Mesenchymal stem cell (in vitro differentiated cells and primary cell): ENCODE measurements around the gene EXD3.
"Not testable (repeated sequence)": the region's sequence is repeated elsewhere in the genome, so short reads cannot be mapped to it uniquely, and the experiment has no call there.

Experiments
- DNase-seq: peaks from one replicate; pipeline ENCODE4 v3.0.0-alpha.2; 2013
- H2AFZ ChIP-seq: one replicate; pipeline ENCODE4 v1.6.1; 2013; ENCODE audit warnings: low read depth, mild to moderate bottlenecking, control low read depth, inconsistent platforms, low read length, moderate library complexity
- H2AK5ac ChIP-seq: 2 replicates; pipeline ENCODE4 v1.6.1; 2013; ENCODE audit warnings: low read length, moderate library complexity, mild to moderate bottlenecking, inconsistent platforms; ENCODE audit not compliant: severe bottlenecking
- H2BK120ac ChIP-seq: one replicate; pipeline ENCODE4 v1.6.1; 2013; ENCODE audit warnings: low read depth, mild to moderate bottlenecking, inconsistent platforms, low read length, moderate library complexity
- H2BK12ac ChIP-seq, 2 experiments: one replicate each; pipeline ENCODE4 v1.6.1; 2013; ENCODE audit warnings: inconsistent platforms in 2 of 2, low read length in 2 of 2, mild to moderate bottlenecking in 2 of 2, moderate library complexity in 2 of 2, control low read depth in 1 of 2
- H2BK15ac ChIP-seq: one replicate; pipeline ENCODE4 v1.6.1; 2013; ENCODE audit warnings: mild to moderate bottlenecking, low read depth, inconsistent platforms; ENCODE audit not compliant: poor library complexity, severe bottlenecking
- H2BK5ac ChIP-seq: 2 replicates; pipeline ENCODE4 v1.6.1; 2013; ENCODE audit warnings: low read depth, mild to moderate bottlenecking, low read length, control low read depth, inconsistent platforms; ENCODE audit not compliant: poor library complexity, severe bottlenecking
- H3K14ac ChIP-seq, 2 experiments: one replicate each; pipeline ENCODE4 v1.6.1; 2013; ENCODE audit warnings: inconsistent platforms in 2 of 2, low read length in 2 of 2, control low read depth in 1 of 2, mild to moderate bottlenecking in 1 of 2, moderate library complexity in 1 of 2
- H3K18ac ChIP-seq, 2 experiments: one replicate each; pipeline ENCODE4 v1.6.1; 2013; ENCODE audit warnings: inconsistent platforms in 2 of 2, low read length in 2 of 2, control low read depth in 1 of 2, low read depth in 1 of 2, mild to moderate bottlenecking in 1 of 2
- H3K23ac ChIP-seq, 2 experiments: one replicate each; pipeline ENCODE4 v1.6.1; 2013; ENCODE audit warnings: inconsistent platforms in 2 of 2, low read length in 2 of 2, mild to moderate bottlenecking in 2 of 2, moderate library complexity in 2 of 2, control low read depth in 1 of 2
- H3K27ac ChIP-seq: 2 replicates; pipeline ENCODE4 v1.5.1; 2013; ENCODE audit warnings: mild to moderate bottlenecking, moderate library complexity, low read length, control low read depth, inconsistent platforms; ENCODE audit not compliant: poor library complexity, severe bottlenecking
- H3K27me3 ChIP-seq, 2 experiments: 2 replicates each; pipeline versions ENCODE4 v1.6.1 to v1.7.0; 2013; ENCODE audit warnings: low read length in 2 of 2, mild to moderate bottlenecking in 2 of 2, moderate library complexity in 2 of 2, control low read depth in 1 of 2, inconsistent platforms in 1 of 2; ENCODE audit not compliant: control insufficient read depth in 1 of 2, insufficient read depth in 1 of 2
- H3K36me3 ChIP-seq, 2 experiments: 2 replicates each; pipeline versions ENCODE4 v1.6.1 to v1.7.0; 2013; ENCODE audit warnings: low read length in 2 of 2, control low read depth in 1 of 2, inconsistent platforms in 1 of 2, low read depth in 1 of 2, mild to moderate bottlenecking in 1 of 2; ENCODE audit not compliant: insufficient read depth in 2 of 2, control insufficient read depth in 1 of 2
- H3K4ac ChIP-seq, 2 experiments: one replicate each; pipeline ENCODE4 v1.6.1; 2013; ENCODE audit warnings: inconsistent platforms in 2 of 2, low read length in 2 of 2, mild to moderate bottlenecking in 2 of 2, moderate library complexity in 2 of 2, control low read depth in 1 of 2, low read depth in 1 of 2
- H3K4me1 ChIP-seq: 2 replicates; pipeline ENCODE4 v1.6.1; 2013; ENCODE audit warnings: low read depth, low read length, control low read depth; ENCODE audit not compliant: control insufficient read depth, insufficient read depth
- H3K4me2 ChIP-seq: 2 replicates; pipeline ENCODE4 v1.6.1; 2013; ENCODE audit warnings: low read length, mild to moderate bottlenecking, inconsistent platforms; ENCODE audit not compliant: poor library complexity, severe bottlenecking
- H3K4me3 ChIP-seq, 2 experiments: 2 replicates each; pipeline versions ENCODE4 v1.5.1 to v1.7.0; 2013; ENCODE audit warnings: low read length in 2 of 2, mild to moderate bottlenecking in 2 of 2, control low read depth in 1 of 2, low read depth in 1 of 2; ENCODE audit not compliant: insufficient read depth in 1 of 2
- H3K79me1 ChIP-seq: replicated peaks from 2 replicates; pipeline ENCODE4 v1.6.1; 2013; ENCODE audit warnings: mild to moderate bottlenecking, control low read depth, low read length, inconsistent platforms; ENCODE audit not compliant: poor library complexity, severe bottlenecking
- H3K9ac ChIP-seq: 2 replicates; pipeline ENCODE4 v1.7.0; 2013; ENCODE audit warnings: mild to moderate bottlenecking, low read length, moderate library complexity
- H3K9me3 ChIP-seq: 2 replicates; pipeline ENCODE4 v1.7.0; 2013; ENCODE audit warnings: mild to moderate bottlenecking, low read length; ENCODE audit not compliant: control insufficient read depth
- H4K8ac ChIP-seq: one replicate; pipeline ENCODE4 v1.6.1; 2013; ENCODE audit warnings: inconsistent platforms, mild to moderate bottlenecking, low read length, moderate library complexity
- H4K91ac ChIP-seq: one replicate; pipeline ENCODE4 v1.6.1; 2013; ENCODE audit warnings: mild to moderate bottlenecking, low read length, inconsistent platforms
- WGBS: methylation state at CpG from one replicate; pipeline ENCODE4 v1.1.7; 2013; ENCODE audit warnings: mixed read lengths; 5-methylcytosine and 5-hydroxymethylcytosine counted together

EXD3 gene

GRCh38 chr9:137411645-137412380 is 11.1 kb downstream of the EXD3 start:
- peak overlapping the region in 1 of 2 experiments; percentile 50 for H3K23ac ChIP-seq
- WGBS, result 52% methylated on average over 19 of the region's 30 CpGs
- peaks cover 40% of the 10 kb centered on the region for H3K4me1 ChIP-seq
- H2BK12ac ChIP-seq, result peak overlapping the region; percentile 33 to 82
- no peak overlapping the region for H3K9ac ChIP-seq
- peak overlapping the region; percentile 89 for H2BK5ac ChIP-seq
- H3K9me3 ChIP-seq, result no peaks in the 10 kb centered on the region
- no peaks in the 10 kb centered on the region for H3K27me3 ChIP-seq
- peak overlapping the region; percentile 59 for H3K27ac ChIP-seq
- H2BK120ac ChIP-seq, result no peak overlapping the region
- H3K4ac ChIP-seq, result peak overlapping the region; percentile 47 to 89
- H2AFZ ChIP-seq, result no peak overlapping the region
- H3K4me3 ChIP-seq, result peak overlapping the region in 1 of 2 experiments; percentile 32
- H3K4me2 ChIP-seq, result peak overlapping the region; percentile 70
- H3K36me3 ChIP-seq, result peaks cover 0 to 24% of the 10 kb centered on the region in 2 experiments
- H4K8ac ChIP-seq, result peak overlapping the region; percentile 72
- peak overlapping the region; percentile 55 to 87 for H3K18ac ChIP-seq
- peak; percentile 86 for DNase-seq
- H2AK5ac ChIP-seq, result peak overlapping the region; percentile 97
- H3K14ac ChIP-seq, result peak overlapping the region in 1 of 2 experiments; percentile 27
- peak overlapping the region; percentile 94 for H4K91ac ChIP-seq
- H2BK15ac ChIP-seq, result peak overlapping the region; percentile 95
- H3K79me1 ChIP-seq, result peaks cover 28% of the 10 kb centered on the region

- Histone ChIP-seq H3K36me3 (peaks cover 0 to 19% of the 10 kb centered on the region in 2 experiments), H3K79me1 (peaks cover 26% of the 10 kb centered on the region), H3K4me3 (peak overlapping the region in 1 of 2 experiments; percentile 32), H2AFZ (no peak overlapping the region), H3K14ac (no peak overlapping the region), H2BK120ac (peak overlapping the region; percentile 89), H2BK5ac (peak overlapping the region; percentile 81), H3K23ac (no peak overlapping the region), H2BK12ac (peak overlapping the region; percentile 79 to 85), H4K8ac (peak overlapping the region; percentile 72), H3K27me3 (no peaks in the 10 kb centered on the region), H3K9me3 (no peaks in the 10 kb centered on the region), H3K27ac (peak overlapping the region; percentile 54), H4K91ac (peak overlapping the region; percentile 43), H2AK5ac (peak overlapping the region; percentile 81), H3K4me2 (peak overlapping the region; percentile 70), H2BK15ac (peak overlapping the region; percentile 95), H3K4me1 (peaks cover 46% of the 10 kb centered on the region), H3K4ac (no peak overlapping the region), H3K9ac (no peak overlapping the region), H3K18ac (peak overlapping the region; percentile 55 to 87)
- DNase-seq, result no peak
- 87% methylated on average over 12 of the region's 17 CpGs for WGBS
Observed at GRCh38 chr9:137411260-137411644, 11.7 kb downstream of the EXD3 start.

GRCh38 chr9:137410891-137411249 is 12.1 kb downstream of the EXD3 start:
- Histone ChIP-seq H3K14ac (peak overlapping the region in 1 of 2 experiments; percentile 55), H3K23ac (no peak overlapping the region), H2BK12ac (peak overlapping the region; percentile 79 to 85), H3K18ac (peak overlapping the region; percentile 55 to 87), H3K4ac (peak overlapping the region in 1 of 2 experiments; percentile 13), H2AFZ (no peak overlapping the region), H3K4me2 (peak overlapping the region; percentile 70), H2BK15ac (peak overlapping the region; percentile 70), H2AK5ac (peak overlapping the region; percentile 81), H3K79me1 (peaks cover 23% of the 10 kb centered on the region), H4K91ac (peak overlapping the region; percentile 43), H3K9me3 (no peaks in the 10 kb centered on the region), H2BK120ac (peak overlapping the region; percentile 37), H3K4me3 (no peak overlapping the region), H3K27me3 (no peaks in the 10 kb centered on the region), H3K9ac (no peak overlapping the region), H2BK5ac (peak overlapping the region; percentile 81), H3K36me3 (peaks cover 0 to 16% of the 10 kb centered on the region in 2 experiments), H4K8ac (no peak overlapping the region), H3K27ac (peak overlapping the region; percentile 64), H3K4me1 (peaks cover 47% of the 10 kb centered on the region)
- no peak for DNase-seq
- 91% methylated on average over 15 of the region's 15 CpGs for WGBS

GRCh38 chr9:137410236-137410890 is 12.6 kb downstream of the EXD3 start:
- peak overlapping the region; percentile 53 for H3K4me2 ChIP-seq
- not testable (repeated sequence) for H3K4me3 ChIP-seq, H2AFZ ChIP-seq, H3K27me3 ChIP-seq, H3K9me3 ChIP-seq, H3K18ac ChIP-seq, H3K23ac ChIP-seq, H3K9ac ChIP-seq, DNase-seq
- peaks cover 0 to 16% of the 10 kb centered on the region in 2 experiments for H3K36me3 ChIP-seq
- peak overlapping the region in 1 of 2 experiments; percentile 13 for H3K4ac ChIP-seq
- H3K79me1 ChIP-seq, result peaks cover 25% of the 10 kb centered on the region
- peak overlapping the region; percentile 15 to 79 for H2BK12ac ChIP-seq
- H2BK120ac ChIP-seq, result peak overlapping the region; percentile 37
- peak overlapping the region; percentile 45 for H4K91ac ChIP-seq
- peak overlapping the region; percentile 81 for H2AK5ac ChIP-seq
- H2BK5ac ChIP-seq, result peak overlapping the region; percentile 81
- peak overlapping the region; percentile 70 for H2BK15ac ChIP-seq
- H3K27ac ChIP-seq, result peak overlapping the region; percentile 64
- H3K14ac ChIP-seq, result peak overlapping the region in 1 of 2 experiments; percentile 93
- 94% methylated on average over 18 of the region's 18 CpGs for WGBS
- peak overlapping the region; percentile 36 for H4K8ac ChIP-seq
- peaks cover 49% of the 10 kb centered on the region for H3K4me1 ChIP-seq
